GM04503 (cell line): ENCODE measurements around the gene C16orf92.

Experiments
- DNase-seq: peaks from one replicate; pipeline ENCODE4 v3.0.0-alpha.2; 2012; ENCODE audit warnings: low read depth

C16orf92 gene

GRCh38 chr16:30063278-30063892 is 40.4 kb downstream of the C16orf92 start:
- no peak for DNase-seq

- DNase-seq: no peak
Measured at GRCh38 chr16:30063893-30064728, 41.1 kb downstream of the C16orf92 start.

- DNase-seq: no peak
Measured at GRCh38 chr16:30064729-30065101, 41.7 kb downstream of the C16orf92 start.

GRCh38 chr16:30065102-30065942 is 42.3 kb downstream of the C16orf92 start, which contains the start of gene ALDOA:
TSS of gene ALDOA (plus strand) at chr16:30065760. CDS start at chr16:30066898, 1,138 bp downstream.
- DNase-seq: peak; percentile 91

- DNase-seq: no peak
Measured at GRCh38 chr16:30065943-30066760, 43.2 kb downstream of the C16orf92 start.

- DNase-seq: no peak
Measured at GRCh38 chr16:30066761-30067583, 44.0 kb downstream of the C16orf92 start.

GRCh38 chr16:30067584-30067916 is 44.6 kb downstream of the C16orf92 start:
- no peak for DNase-seq

GRCh38 chr16:30068333-30068732 is 45.3 kb downstream of the C16orf92 start:
- DNase-seq: no peak

GRCh38 chr16:30068750-30069610 is 46.0 kb downstream of the C16orf92 start:
- DNase-seq: no peak

GRCh38 chr16:30069611-30070462 is 46.8 kb downstream of the C16orf92 start:
- no peak for DNase-seq

- no peak for DNase-seq
Measured at GRCh38 chr16:30070490-30070889, 47.5 kb downstream of the C16orf92 start.
